GM23338 (cell line): ENCODE measurements around the gene GSG1L. TPM values are rescaled to one million over a fixed set of nuclear protein-coding genes. Genes with fewer than 3 reads are reported as not detected.

ENCODE experiments used
- ATAC-seq: fragments of 200-7000 bp; cut with Tn5 transposase; 3 replicates; pipeline ENCODE4 v1.9.1; 2020
- DNase-seq: peaks from one replicate; pipeline ENCODE4 v3.0.0-alpha.2; 2015; ENCODE audit warnings: low spot score
- H2AFZ ChIP-seq: fragments of 200-600 bp; sonication (generic); 2 replicates; pipeline ENCODE4 v1.8.0; 2016; ENCODE audit warnings: antibody characterized with exemption, mild to moderate bottlenecking, moderate library complexity
- H3F3A ChIP-seq: fragments of 200-600 bp; sonication (generic); replicated peaks from 2 replicates; pipeline ENCODE4 v1.8.0; 2017; ENCODE audit warnings: antibody characterized with exemption, mixed run types, low read depth
- H3K27ac ChIP-seq: fragments of 200-600 bp; sonication (generic); 2 replicates; pipeline ENCODE4 v1.6.1; 2016; ENCODE audit warnings: low read depth
- H3K27me3 ChIP-seq: fragments of 200-600 bp; sonication (generic); 2 replicates; pipeline ENCODE4 v1.8.0; 2016; ENCODE audit warnings: mild to moderate bottlenecking, mixed run types, moderate library complexity; ENCODE audit not compliant: insufficient read depth
- H3K36me3 ChIP-seq: fragments of 200-600 bp; sonication (generic); 2 replicates; pipeline ENCODE4 v1.8.0; 2016; ENCODE audit warnings: mild to moderate bottlenecking; ENCODE audit not compliant: insufficient read depth
- H3K4me1 ChIP-seq: fragments of 200-600 bp; sonication (generic); 2 replicates; pipeline ENCODE4 v1.8.0; 2016; ENCODE audit warnings: mild to moderate bottlenecking, moderate library complexity; ENCODE audit not compliant: insufficient read depth
- H3K4me2 ChIP-seq: fragments of 200-600 bp; sonication (generic); 2 replicates; pipeline ENCODE4 v1.7.1; 2017; ENCODE audit warnings: mixed run types
- H3K4me3 ChIP-seq: fragments of 200-600 bp; sonication (generic); 2 replicates; pipeline ENCODE4 v1.6.1; 2016; ENCODE audit warnings: mixed run types
- H3K79me2 ChIP-seq: fragments of 200-600 bp; sonication (generic); replicated peaks from 2 replicates; pipeline ENCODE4 v1.8.0; 2017; ENCODE audit warnings: mild to moderate bottlenecking; ENCODE audit not compliant: insufficient read depth
- H3K9me2 ChIP-seq: fragments of 200-600 bp; sonication (generic); 2 replicates; pipeline ENCODE4 v1.8.0; 2017; ENCODE audit not compliant: insufficient read depth
- H4K20me1 ChIP-seq: fragments of 200-600 bp; sonication (generic); replicated peaks from 2 replicates; pipeline ENCODE4 v1.8.0; 2017; ENCODE audit warnings: mild to moderate bottlenecking; ENCODE audit not compliant: insufficient read depth
- H3K27ac Mint-ChIP-seq: 2 replicates; pipeline ENCODE4 v1.8.0; 2020; ENCODE audit warnings: inconsistent platforms, mild to moderate bottlenecking, moderate library complexity, mixed read lengths
- H3K27me3 Mint-ChIP-seq: 3 replicates; pipeline ENCODE4 v1.8.0; 2022; ENCODE audit warnings: low read depth, mild to moderate bottlenecking, moderate library complexity, mixed read lengths, inconsistent platforms; ENCODE audit not compliant: insufficient read depth, poor library complexity
- H3K36me3 Mint-ChIP-seq: 3 replicates; pipeline ENCODE4 v1.8.0; 2021; ENCODE audit warnings: low read depth, mild to moderate bottlenecking, inconsistent platforms, moderate library complexity, mixed read lengths
- H3K4me1 Mint-ChIP-seq: 3 replicates; pipeline ENCODE4 v1.8.0; 2020; ENCODE audit warnings: mild to moderate bottlenecking, inconsistent platforms, mixed read lengths
- H3K4me3 Mint-ChIP-seq: 3 replicates; pipeline ENCODE4 v1.8.0; 2021; ENCODE audit warnings: moderate library complexity, mild to moderate bottlenecking, inconsistent platforms, mixed read lengths
- H3K9me3 Mint-ChIP-seq: 3 replicates; pipeline ENCODE4 v1.8.0; 2020; ENCODE audit warnings: moderate library complexity, mild to moderate bottlenecking, inconsistent platforms, mixed read lengths
- CREB1 ChIP-seq: fragments of 250-450 bp; sonication (Bioruptor Pico); IDR thresholded peaks from 2 replicates; pipeline ENCODE4 v1.5.0; 2020; ENCODE audit warnings: low read depth, mild to moderate bottlenecking, moderate library complexity
- CTCF ChIP-seq, 2 experiments: fragments of 200-600 bp in 1 of 2; sonication (generic) in 1 of 2; conservative IDR thresholded peaks; 2 replicates each; pipeline versions ENCODE4 v1.5.1 to v1.6.1; 2016 to 2017; ENCODE audit warnings: antibody characterized with exemption in 2 of 2, low read depth in 2 of 2, mild to moderate bottlenecking in 2 of 2, moderate library complexity in 1 of 2
- EZH2 ChIP-seq: fragments of 200-600 bp; sonication (generic); IDR thresholded peaks from one replicate; pipeline ENCODE4 v1.8.0; 2017; ENCODE audit warnings: antibody characterized with exemption, mild to moderate bottlenecking, low read depth; ENCODE audit not compliant: unreplicated experiment
- EZH2phosphoT487 ChIP-seq: fragments of 200-600 bp; sonication (generic); IDR thresholded peaks from one replicate; pipeline ENCODE4 v1.8.1; 2018; ENCODE audit warnings: antibody characterized with exemption; ENCODE audit not compliant: unreplicated experiment
- JUNB ChIP-seq: IDR thresholded peaks from one replicate; pipeline ENCODE4 v1.6.1; 2016; ENCODE audit warnings: antibody characterized with exemption; ENCODE audit not compliant: unreplicated experiment
- POLR2AphosphoS5 ChIP-seq: IDR thresholded peaks from 2 replicates; pipeline ENCODE4 v1.6.1; 2016; ENCODE audit warnings: antibody characterized with exemption, low read depth
- REST ChIP-seq: IDR thresholded peaks from one replicate; pipeline ENCODE4 v1.6.1; 2018; ENCODE audit warnings: antibody characterized with exemption; ENCODE audit not compliant: unreplicated experiment
- ZNF114 ChIP-seq: fragments of 250-450 bp; sonication (Bioruptor Pico); IDR thresholded peaks from 2 replicates; pipeline ENCODE4 v1.5.0; 2020; ENCODE audit warnings: mild to moderate bottlenecking, moderate library complexity
- ZNF331 ChIP-seq: fragments of 250-450 bp; sonication (Bioruptor Pico); IDR thresholded peaks from 2 replicates; pipeline ENCODE4 v1.5.0; 2020; ENCODE audit warnings: low read depth, mild to moderate bottlenecking, moderate library complexity
- polyA plus RNA-seq: library from polyadenylated mRNA; unstranded; fragments of >200 nt; fragmentation: Nextera tagmentation; extraction: Ambion mirVana; gene quantifications from 2 replicates; pipeline ENCODE4 v1.2.1, GENCODE V29; 2016
- total RNA-seq: library from RNA; depleted of rRNA; stranded (reverse); fragments of >200 nt; shearing (Covaris generic); gene quantifications from 2 replicates; pipeline ENCODE4 v1.2.3, GENCODE V29; 2014

The GSG1L gene
- total and polyA plus RNA-seq, 2 experiments from 2014 or later: 0.36 to 0.63 TPM

- peaks cover 12% of the 10 kb centered on the region for H3K27me3 Mint-ChIP-seq
- Histone ChIP-seq H3K27ac (no peak overlapping the region), H3K27me3 (no peaks in the 10 kb centered on the region), H3K79me2 (no peaks in the 10 kb centered on the region), H4K20me1 (no peaks in the 10 kb centered on the region), H3F3A (no peaks in the 10 kb centered on the region), H3K9me2 (no peaks in the 10 kb centered on the region), H3K4me3 (no peak overlapping the region), H3K4me1 (no peaks in the 10 kb centered on the region), H2AFZ (no peak overlapping the region), H3K36me3 (no peaks in the 10 kb centered on the region), H3K4me2 (no peak overlapping the region)
- ATAC-seq: no peak
- H3K36me3 Mint-ChIP-seq: no peaks in the 10 kb centered on the region
- H3K9me3 Mint-ChIP-seq: no peaks in the 10 kb centered on the region
- H3K4me3 Mint-ChIP-seq: no peak overlapping the region
- no peak for TF ChIP-seq ZNF114
- TF ChIP-seq POLR2AphosphoS5: no peak
- no peak for TF ChIP-seq CREB1 (CRISPR knock-in tag)
- TF ChIP-seq ZNF331 (CRISPR knock-in tag): no peak
- no peak for TF ChIP-seq REST
- no peak for TF ChIP-seq EZH2
- no peak for TF ChIP-seq CTCF (conservative IDR thresholded peaks at IDR 0.05; ENCODE audit: low read depth in 2 of 2)
- no peak for TF ChIP-seq EZH2phosphoT487
- H3K4me1 Mint-ChIP-seq: peaks cover 4% of the 10 kb centered on the region; the same call in 2 of the 3 replicates
- DNase-seq: no peak
- H3K27ac Mint-ChIP-seq: no peak overlapping the region
These were observed 314.0 kb downstream of the GSG1L start for GRCh38 chr16:27749547-27749875.

DNA sequence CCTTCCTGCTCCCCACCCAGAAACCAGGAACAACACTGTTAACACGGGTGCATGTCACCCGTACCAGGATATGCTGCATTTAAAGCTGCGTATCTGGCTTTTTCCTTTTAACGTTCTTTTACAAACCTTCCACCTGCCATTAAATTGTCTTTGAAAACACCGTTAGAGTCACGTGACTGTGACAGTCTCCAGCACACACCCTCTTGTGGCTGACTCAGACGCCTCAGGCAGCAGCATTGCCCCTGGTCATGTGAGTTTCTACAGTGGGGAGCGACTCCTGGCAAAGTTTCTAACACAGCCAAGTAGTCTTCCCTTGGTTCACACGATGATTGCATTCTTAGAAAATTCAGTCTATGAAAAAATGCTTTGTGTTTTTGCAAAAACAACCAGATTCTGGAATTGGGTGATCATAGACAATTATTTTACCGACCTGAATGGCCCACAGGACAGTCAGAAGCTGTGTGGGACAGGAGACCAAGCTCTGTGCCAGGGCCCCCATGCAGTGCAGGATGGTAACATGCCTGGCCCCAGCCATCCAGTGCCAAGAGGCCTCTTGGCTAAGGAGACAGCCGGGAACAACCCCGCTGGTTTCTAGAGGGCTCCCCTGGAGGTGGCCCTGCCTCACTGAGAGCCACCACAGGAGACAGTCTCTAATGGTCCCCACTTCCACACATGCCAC lies 314.5 kb downstream of the GSG1L start:
- H3K27me3 ChIP-seq: no peaks in the 10 kb centered on the region
- no peak overlapping the region for H3K4me2 ChIP-seq
- peak; percentile 49 for TF ChIP-seq CREB1 (CRISPR knock-in tag)
- no peak for TF ChIP-seq JUNB
- TF ChIP-seq CTCF (conservative IDR thresholded peaks at IDR 0.05; ENCODE audit: low read depth in 2 of 2): peak; percentile 50 to 56
- DNase-seq (peak; percentile 77), ATAC-seq (peak; percentile 91)
- Mint-ChIP-seq H3K27me3 (peaks cover 8% of the 10 kb centered on the region), H3K4me3 (no peak overlapping the region), H3K9me3 (no peaks in the 10 kb centered on the region), H3K4me1 (peaks cover 4% of the 10 kb centered on the region; the same call in 2 of the 3 replicates), H3K27ac (peak overlapping the region; percentile 25; the same call in 1 of the 2 replicates), H3K36me3 (no peaks in the 10 kb centered on the region)
- no peaks in the 10 kb centered on the region for H3F3A ChIP-seq
- H3K36me3 ChIP-seq: no peaks in the 10 kb centered on the region
- H3K79me2 ChIP-seq: no peaks in the 10 kb centered on the region
- H3K9me2 ChIP-seq: no peaks in the 10 kb centered on the region
- no peaks in the 10 kb centered on the region for H3K4me1 ChIP-seq
- H2AFZ ChIP-seq: no peak overlapping the region
- H3K4me3 ChIP-seq: no peak overlapping the region
- no peaks in the 10 kb centered on the region for H4K20me1 ChIP-seq
- H3K27ac ChIP-seq: no peak overlapping the region
